Measurements from ENCODE around the gene BBS2.

BBS2 gene, protein sequence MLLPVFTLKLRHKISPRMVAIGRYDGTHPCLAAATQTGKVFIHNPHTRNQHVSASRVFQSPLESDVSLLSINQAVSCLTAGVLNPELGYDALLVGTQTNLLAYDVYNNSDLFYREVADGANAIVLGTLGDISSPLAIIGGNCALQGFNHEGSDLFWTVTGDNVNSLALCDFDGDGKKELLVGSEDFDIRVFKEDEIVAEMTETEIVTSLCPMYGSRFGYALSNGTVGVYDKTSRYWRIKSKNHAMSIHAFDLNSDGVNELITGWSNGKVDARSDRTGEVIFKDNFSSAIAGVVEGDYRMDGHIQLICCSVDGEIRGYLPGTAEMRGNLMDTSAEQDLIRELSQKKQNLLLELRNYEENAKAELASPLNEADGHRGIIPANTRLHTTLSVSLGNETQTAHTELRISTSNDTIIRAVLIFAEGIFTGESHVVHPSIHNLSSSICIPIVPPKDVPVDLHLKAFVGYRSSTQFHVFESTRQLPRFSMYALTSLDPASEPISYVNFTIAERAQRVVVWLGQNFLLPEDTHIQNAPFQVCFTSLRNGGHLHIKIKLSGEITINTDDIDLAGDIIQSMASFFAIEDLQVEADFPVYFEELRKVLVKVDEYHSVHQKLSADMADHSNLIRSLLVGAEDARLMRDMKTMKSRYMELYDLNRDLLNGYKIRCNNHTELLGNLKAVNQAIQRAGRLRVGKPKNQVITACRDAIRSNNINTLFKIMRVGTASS

DNA sequence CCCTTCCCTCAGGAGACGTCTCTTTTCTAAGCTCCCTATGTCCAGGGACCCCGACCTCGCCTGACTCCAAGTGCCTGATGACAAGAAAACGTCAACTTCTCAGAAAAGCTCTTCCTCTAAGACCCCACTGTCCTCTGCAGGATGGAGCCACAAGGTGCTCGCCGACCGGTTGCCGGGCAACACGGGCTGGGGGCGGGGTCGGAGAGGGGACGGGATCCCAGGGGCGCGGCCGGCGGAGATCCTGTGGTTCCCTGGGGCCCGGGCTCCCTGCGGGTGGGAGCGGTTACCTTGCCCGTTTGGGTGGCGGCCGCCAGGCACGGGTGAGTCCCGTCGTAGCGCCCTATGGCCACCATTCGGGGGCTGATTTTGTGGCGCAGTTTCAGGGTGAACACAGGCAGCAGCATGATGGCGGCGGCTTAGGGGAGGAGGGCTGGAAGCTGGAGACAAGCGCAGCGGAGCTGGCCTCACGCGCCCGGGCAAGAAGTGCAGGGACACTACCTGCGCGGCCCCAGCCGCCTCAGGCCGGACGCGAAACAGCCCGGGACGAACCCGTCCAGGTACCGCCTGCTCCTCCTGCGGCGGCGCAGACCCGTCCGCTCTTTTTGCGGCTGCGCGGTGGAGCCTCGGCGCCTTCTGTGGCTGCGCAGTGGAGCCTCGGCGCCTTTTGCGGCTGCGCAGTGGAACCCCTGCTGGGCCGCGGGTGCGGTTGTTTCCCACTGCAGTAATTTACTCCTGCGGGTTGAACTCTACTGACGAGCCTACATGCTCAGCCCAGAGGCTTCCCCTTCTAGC is at the start of gene BBS2:
BBS2 (minus strand) TSS at position 566 of the 792 bp plus-strand sequence; CDS start at position 404, 162 bp downstream.
- peak; percentile 86 to 88 for DNase-seq (ENCODE audit: low read depth in 2 of 2)

DNA sequence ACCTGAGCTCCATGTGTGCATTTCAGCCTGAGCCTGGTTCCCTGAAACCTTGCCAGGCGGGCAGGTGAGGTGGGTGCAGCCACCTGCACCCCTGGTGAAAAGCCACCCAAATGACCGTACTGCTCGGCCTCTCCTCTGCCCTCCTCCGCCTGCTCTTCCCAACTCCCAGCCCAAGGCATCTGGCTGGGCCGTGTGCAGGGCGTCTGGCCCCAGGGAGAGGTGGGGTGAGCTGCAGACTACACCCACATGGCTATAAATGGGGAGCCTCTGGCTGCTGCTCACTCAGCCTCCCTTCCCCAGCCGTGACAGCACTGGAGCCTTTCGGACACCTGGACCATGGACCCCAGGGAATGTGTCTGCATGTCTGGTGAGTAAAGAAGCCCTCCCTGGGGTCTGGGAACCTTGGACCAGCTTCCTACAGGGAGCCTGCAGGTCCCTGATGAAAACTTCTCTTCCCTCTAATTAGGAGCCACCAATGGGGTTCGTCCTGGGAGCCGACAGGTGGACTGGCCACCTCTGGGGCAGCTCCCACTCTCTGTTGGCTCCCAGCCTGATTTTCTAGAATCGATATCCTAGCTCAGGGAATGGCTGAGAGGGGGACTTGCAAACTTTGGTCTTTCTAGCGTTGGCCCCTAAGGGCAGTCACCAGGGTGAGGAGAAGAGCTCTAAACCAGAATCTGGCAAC is 45.1 kb upstream of the BBS2 start, which contains the start of gene MT4:
MT4 (plus strand) TSS at position 281 of the 685 bp plus-strand sequence; CDS start at position 337, 56 bp downstream.
- DNase-seq (ENCODE audit: low read depth in 2 of 2), result no peak

DNA sequence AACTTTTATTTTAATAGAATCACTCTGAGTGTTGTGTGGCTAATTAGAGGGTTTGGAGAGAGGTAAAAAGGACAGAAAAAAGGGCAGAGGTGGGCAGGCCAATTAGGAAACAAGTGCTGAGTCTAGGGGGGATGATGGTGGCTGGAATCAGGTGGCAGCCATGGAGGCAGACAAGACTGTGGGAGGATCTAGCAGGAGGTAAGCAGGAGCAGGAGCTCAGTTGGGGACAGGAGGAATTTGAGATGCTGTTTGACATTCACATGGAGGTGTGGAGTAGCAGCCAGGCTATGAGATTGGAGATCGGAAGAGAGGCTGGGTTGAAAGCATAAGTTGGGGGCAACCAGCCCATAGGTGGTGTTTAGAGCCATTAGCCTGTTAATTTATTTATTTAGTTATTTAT is 41.3 kb upstream of the BBS2 start:
- DNase-seq (ENCODE audit: low read depth in 2 of 2), result no peak

DNA sequence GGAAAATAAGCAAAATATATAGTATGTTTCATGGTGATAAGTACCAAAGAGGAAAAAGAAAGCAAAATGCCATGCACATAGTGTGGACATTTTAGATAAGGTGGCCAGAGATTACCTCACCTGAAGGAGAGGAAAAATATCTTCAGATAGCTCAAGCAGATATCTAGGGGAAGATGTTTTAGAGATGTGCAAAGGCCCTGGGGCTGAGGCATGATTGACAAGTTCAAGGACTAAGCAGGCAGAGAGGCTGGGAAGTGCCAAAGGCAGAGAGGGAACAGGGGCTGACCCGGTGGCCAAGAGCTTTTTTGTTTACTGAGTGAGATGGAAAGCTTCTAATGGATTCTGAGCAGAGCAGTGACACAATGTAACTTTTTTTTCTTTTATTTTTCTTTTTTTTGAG is 40.6 kb upstream of the BBS2 start:
- no peak for DNase-seq (ENCODE audit: low read depth in 2 of 2)

DNA sequence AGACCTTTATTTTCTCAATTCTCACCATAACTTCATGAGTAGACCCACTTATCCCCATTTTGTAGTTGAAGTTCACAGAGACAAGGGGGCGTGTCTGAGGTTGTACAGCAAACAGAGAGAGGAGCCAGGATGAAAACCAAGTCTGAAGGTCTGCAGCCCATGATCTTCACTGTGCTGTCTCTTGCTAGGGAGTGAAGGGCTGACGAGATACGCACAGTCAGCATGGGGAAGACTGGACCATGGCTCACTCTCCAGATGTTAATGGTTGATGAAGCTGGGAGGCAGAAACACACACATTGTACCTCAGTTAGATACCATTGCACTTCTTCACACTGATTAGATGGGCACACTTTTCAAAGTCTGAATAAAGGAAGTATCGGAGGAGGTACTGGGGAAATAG is 39.3 kb upstream of the BBS2 start:
- no peak for DNase-seq (ENCODE audit: low read depth in 2 of 2)

DNA sequence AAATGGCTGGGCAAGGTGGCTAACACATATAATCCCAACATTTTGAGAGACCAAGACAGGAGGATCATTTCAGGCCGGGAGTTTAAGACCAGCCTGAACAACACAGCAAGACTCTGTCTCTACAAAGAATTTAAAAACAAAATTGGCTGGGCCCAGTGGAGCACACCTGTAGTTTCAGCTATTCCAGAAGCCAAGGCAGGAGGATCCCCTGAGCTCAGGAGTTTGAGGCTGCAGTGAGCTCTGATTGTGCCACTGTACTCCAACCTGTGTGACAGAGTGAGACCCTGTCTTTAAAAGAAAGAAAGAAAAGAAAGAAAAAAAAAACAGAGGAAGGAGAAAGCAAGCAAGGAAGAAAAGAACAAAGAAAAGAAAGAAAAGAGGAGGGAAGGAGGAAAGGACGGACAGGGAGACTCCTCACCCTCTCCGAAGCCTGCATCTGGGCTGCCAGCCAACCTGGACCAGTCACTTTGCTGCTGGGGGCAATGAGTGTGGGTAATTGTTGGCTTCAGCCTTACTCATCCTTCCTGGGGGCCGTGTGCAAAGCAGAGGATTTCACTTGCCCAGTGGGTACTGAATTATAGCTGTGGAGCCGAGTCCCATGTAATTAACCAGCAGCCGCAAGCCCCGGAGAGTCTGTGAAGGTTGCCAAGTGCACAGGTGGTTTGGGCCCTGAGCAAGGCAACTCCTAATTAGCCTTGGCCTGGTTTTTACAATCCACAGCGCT is 38.4 kb upstream of the BBS2 start:
- DNase-seq (ENCODE audit: low read depth in 2 of 2), result no peak

DNA sequence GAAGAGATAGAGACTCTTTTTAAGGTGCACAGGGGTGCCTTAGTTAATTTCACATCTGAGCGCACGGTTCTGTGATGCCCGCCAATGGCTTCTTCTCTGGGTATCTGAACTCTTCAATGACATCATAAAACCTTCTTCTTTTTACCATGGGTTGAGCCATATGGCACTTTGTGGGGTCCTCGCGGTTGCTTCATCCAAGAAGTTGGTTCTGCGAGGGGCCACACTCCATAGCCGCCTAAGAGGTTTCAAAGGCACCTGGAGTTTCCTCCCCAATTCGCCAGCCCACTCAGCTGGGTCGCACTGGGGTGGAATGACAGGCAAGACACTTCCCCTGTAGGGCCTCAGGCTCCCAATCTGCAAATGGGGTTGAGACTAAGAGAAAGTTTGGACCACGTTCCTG is 34.6 kb upstream of the BBS2 start:
- no peak for DNase-seq (ENCODE audit: low read depth in 2 of 2)

DNA sequence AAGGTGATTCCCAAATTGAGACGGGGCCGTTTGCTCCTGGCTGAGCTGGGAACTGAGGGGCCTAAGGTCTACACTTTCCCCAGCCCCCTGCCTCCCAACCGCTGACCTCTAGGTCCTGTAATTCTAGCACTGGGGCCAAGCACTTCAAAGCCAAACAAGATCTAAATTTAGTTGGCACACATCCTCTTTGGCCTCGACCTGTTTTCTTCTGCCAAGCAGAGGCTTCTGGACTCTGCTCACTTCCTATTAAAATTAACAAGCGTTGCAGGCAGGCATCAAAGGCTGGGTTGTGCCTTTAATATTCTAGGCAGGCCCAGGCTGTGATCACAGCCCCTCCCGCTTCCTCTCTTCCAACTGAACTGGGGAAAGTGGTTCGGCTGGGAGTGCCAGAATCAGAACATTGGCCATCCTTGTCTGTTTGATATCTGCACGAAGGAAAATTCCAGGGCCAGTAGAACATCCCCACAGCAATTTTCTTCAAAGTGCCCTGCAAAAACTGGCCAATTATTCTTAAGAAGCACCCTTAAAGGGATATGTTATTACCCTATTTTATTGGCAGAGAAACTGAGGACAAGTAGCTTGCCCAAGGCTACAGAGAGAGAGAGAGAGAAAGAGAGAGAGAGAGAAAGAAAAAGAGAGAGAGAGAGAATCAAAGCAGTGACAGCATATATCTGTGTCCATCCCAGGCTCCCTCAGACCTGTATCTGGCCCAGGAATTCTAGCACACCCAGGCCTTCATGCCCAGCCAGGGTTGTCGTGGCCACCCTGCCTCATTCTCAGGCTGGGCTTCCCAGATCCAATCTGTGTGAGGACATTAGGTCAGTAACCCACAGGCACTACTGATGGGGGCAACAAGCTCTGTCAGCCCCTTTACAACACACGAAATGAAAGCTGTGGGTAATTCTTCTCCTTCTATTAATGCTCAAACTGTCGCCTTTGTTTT is 32.2 kb upstream of the BBS2 start:
- no peak for DNase-seq (ENCODE audit: low read depth in 2 of 2)

DNA sequence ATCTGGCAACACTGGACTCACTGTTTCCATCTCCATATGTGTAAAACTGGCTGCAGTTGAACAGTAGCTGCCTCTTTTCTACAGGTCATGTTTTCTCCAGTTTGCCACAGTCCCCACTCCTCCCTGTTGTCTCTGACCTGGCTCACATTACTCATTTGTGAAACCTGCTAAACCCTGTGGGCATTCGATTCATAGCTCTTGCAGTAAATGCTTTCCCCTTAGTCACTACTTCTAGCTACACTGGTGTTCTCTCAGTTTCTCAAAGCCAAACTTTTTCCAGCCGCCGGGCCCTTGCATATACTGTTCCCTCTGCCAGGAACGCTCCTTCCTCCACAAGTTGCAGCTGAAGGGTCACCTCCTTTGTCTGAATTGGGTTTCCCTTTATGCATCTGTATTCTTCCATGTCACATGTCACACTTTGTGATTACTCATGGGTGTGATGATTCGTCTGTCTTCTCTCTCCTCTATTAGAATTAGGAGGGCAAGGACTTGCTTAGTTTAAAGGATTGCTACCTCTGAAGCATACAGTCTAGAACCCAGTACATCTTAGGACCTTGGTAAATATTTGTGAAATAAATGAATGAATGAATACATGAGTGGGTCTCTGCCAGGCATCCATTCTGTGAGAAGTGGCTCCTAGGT is 30.0 kb upstream of the BBS2 start:
- DNase-seq (ENCODE audit: low read depth in 2 of 2), result peak in 1 of 2 donors; percentile 1

DNA sequence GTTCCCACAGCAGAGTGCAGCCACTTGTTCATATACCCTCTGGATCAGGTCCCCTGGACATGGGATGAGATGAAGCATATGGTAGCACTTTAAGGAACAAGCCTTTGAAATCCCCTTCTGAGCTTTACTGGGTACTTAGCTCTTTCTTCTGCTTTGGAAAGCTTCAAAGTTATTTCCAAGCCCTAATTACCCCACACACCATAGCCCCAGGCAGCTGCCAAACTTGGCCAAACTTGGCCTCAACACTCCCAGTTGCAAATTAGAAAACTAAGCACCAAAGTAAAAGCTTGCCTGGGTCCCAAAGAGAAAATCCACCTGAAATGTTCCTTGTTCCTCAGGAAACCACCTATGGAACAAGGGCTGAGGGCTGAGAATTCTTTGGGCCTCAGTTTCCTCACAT is 29.3 kb upstream of the BBS2 start:
- no peak for DNase-seq (ENCODE audit: low read depth in 2 of 2)

DNA sequence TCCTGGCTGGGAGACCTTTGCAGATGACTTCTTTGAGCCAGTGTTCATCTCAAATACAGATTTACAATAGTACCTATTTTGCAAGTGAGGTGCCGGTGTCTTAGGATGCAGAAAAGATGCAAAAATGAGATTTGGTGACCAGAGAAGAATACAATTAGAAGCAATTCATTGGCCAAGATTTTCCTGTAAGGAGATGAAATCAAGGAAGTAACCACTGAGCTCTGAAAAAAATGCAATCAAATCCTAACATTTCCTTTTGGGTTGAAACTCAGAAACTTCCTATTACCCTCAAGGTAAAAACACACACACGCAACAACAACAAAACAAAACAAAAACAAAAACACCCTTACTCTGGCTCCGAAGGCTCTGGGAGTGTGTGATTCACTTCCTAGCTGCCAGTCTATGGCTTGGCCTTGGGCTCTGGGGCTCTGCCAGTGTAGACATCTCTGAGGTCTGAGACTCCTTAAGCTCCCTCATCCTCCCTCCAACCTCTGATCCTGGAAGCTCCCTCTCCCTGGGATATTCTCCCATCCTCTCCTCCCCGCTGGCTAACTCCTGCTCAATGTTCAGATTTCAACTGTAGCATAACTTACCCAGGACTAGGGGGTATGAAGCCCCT is 28.2 kb upstream of the BBS2 start:
- DNase-seq (ENCODE audit: low read depth in 2 of 2), result no peak

DNA sequence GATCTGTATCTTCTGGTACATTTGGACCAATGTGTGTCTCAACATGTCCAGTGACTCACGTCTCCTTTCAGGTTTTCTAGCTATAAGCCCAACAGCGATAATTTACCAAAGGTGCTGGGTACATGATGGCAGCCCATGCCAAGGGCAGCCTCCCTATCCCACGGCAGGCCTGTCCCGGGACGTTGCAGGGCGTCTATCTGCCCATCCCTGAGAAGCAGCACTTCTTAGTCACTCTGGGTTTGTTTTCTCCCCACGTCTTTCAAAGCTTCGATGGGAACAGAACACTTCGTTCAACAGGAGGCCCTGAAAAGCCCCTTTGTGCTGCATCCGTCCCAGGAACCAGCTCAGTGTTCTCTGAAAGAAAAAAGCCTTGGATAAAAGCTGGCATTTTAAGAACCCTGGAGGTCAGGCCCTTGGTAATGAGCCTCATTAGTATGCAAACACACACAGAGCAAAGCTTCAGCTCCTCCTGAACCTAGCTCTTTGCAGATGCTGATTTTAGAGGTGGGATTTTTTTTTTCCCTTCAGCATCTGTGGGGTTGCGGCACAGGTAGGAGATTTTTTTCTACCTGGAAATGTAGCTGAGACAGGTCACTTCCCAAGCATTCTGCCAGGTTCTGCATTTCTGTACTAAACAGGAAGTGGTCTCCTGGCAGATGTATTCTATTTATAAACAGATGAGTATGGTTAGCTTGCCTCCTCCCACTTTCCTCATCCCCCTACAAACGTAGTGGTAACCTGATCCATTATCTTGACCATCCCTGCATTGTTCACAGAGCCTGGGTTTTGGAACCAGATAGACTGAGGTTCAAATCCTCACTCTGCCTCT is 27.5 kb upstream of the BBS2 start:
- no peak for DNase-seq (ENCODE audit: low read depth in 2 of 2)

DNA sequence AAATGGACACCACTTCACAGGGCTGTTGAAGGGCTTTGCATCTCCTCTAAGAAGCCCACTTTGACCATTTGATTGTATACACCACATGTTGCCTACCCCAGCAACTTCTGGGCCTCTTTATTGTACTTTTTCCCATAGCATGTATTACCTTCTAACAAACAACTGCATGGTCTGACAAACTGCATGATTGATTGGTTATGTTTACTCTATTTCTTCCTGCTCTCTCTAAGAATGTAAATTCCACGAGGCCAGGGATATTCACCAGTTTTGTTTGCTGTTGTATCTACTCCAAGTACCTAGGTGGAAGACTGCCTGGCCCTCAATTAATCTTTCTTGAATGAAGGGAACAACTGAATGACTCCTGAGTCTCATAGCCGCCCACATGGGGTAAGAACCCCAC is 22.2 kb upstream of the BBS2 start:
- no peak for DNase-seq (ENCODE audit: low read depth in 2 of 2)

DNA sequence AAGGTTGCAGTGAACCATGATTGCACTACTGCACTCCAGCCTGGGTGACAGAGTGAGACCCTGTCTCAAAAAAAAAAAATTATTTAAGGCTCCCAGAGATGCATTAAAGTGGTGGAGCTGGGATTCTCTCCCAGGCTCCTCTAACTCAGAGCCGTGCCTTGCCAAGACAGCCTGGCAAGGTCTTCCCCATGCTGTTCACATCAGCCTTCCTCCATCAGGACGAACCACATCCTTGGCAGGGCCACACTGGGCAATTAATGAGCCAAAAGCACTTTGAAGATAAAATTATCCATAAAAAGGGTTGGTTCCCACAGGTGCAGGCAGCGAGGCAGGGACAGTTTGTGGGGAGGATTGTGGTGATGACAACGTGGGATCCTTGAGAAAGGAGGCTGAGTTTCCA is 19.8 kb upstream of the BBS2 start:
- DNase-seq (ENCODE audit: low read depth in 2 of 2), result no peak

DNA sequence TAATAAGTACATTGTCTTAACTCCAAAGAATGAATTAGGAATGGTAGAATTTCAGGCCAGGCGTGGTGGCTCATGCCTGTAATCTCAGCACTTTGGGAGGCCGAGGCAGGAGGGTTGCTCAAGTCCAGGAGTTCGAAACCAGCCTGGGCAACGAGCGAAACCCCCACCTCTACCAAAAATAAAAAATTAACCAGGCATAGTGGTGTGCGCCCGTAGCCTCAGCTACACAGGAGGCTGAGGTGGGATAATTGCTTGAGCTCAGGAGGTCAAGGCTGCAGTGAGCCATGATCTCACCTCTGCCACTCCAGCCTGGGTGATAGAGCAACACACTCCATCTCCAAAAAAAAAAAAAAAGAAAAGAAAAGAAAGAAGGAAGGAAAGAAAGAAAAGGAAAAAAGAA is 18.5 kb upstream of the BBS2 start:
- DNase-seq (ENCODE audit: low read depth in 2 of 2), result no peak

DNA sequence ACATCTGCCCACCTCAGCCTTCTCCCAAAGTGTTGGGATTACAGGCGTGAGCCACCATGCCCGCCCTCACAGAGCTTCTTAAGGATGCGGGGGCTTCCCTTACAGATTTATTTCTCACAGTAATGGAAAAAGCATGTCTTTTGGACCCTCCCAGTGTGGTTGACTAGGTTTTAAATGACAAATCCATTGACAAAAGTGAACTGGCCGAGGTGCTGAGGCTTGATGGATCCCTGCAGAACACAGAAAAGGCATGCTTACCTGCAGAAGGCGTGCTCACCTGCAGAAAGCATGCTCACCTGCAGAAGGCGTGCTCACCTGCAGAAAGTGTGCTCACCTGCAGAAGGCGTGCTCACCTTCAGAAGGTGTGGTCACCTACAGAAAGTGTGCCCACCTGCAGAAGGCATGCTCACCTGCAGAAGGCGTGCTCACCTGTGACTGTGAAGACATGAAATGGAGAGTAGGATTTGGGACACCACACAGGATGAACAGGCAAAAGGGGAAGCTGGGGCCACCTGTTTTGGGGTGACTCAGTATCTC is 15.1 kb upstream of the BBS2 start:
- DNase-seq (ENCODE audit: low read depth in 2 of 2), result no peak

DNA sequence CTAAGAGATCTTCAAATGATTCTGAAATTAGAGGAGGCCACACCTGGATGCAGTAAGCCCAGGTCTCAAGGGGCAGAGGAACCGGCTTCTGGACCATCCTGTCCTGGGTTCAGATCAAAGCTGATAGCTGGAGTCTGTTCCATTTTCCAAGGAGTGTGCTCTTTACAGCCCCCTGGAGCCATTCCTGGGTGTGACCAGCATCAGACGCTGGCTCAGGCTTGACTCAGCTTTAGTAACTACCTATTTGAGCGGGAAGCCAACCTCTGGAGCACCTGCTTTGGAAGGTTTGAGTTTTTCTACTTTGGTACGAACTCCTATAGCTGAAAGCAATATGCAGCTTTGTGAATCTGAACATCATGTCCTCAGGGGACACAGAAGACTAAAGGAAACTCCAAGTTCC is 12.9 kb upstream of the BBS2 start:
- no peak for DNase-seq (ENCODE audit: low read depth in 2 of 2)

DNA sequence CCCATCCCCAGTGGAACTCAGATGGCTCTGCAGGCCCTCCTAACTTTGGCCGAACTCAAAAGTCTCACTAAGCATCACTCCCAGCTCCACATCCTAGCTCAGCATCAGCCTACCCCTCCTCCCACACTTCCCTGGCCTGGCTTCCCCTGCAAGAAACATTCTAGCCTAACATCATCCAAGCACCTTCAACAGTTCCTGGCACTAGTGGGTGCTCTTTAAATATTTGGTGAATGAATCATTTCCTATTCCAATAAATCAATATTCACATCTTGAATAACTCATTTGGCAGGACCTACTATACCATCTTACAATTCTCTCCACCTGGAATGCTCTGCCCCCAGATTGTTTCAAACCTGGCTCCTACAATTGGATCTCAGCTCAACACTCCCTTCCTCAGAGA is 11.0 kb upstream of the BBS2 start:
- DNase-seq (ENCODE audit: low read depth in 2 of 2), result no peak
